G401.6 (cell line): Measurements from ENCODE around the gene DOCK11.
"Not testable (repeated sequence)": the region's sequence is repeated elsewhere in the genome, so short reads cannot be mapped to it uniquely, and the experiment has no call there.

ENCODE experiments used
- FAIRE-seq: peaks from 2 replicates; lab custom pipeline; 2012; peaks lifted over from hg19 to GRCh38; lab: Jason Lieb, UNC

The DOCK11 gene

DNA sequence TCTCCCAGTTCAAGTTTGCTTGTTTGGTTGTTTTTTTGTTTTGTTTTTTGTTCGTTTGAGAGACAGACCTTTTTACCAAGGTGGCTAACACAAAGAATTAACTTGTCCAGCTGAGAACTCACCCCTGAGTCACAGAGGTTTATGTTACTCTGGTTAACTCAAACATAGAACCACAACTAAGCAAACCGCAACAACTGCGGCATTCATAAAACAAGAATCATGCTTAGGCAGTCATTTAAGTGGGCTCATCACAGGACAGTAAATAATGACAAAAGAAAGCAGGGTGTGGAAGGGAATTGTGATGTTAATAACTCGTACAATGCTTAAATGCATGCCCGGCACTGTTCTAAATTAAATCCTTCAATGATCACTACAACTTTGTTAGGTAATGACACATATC is 207.1 kb downstream of the DOCK11 start:
- FAIRE-seq, result no peak

GRCh38 chrX:118706681-118707080 is 211.1 kb downstream of the DOCK11 start:
- no peak for FAIRE-seq

GRCh38 chrX:118714521-118714920 is 218.9 kb downstream of the DOCK11 start:
- FAIRE-seq, result no peak

- not testable (repeated sequence) for FAIRE-seq
These were observed 220.3 kb downstream of the DOCK11 start for GRCh38 chrX:118715917-118716316.

GRCh38 chrX:118716833-118717232 is 221.2 kb downstream of the DOCK11 start:
- not testable (repeated sequence) for FAIRE-seq

- FAIRE-seq, result no peak
These were observed 222.2 kb downstream of the DOCK11 start for GRCh38 chrX:118717678-118718391.

- FAIRE-seq, result no peak
These were observed 223.1 kb downstream of the DOCK11 start for GRCh38 chrX:118718737-118719136.

GRCh38 chrX:118720058-118720707 is 224.6 kb downstream of the DOCK11 start:
- no peak for FAIRE-seq

DNA sequence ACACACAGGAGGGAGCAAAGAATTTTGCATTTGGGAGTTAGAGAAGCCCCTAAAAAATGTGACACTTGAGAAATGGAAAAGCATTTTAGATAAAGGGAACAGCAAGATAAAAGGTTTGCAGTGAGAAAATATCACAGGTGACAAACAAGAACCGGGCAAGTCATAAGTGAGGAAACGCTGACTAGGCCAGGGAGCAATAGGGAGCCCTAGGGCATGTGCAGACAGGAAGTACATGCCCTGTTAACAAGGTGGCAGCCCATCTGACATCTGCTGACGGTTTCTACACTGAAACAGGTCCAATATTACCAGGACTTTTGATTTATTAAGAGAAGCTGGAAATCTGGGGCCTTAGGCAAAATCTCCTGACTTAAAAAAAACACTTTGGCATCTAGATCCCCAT is 227.8 kb downstream of the DOCK11 start:
- no peak for FAIRE-seq

DNA sequence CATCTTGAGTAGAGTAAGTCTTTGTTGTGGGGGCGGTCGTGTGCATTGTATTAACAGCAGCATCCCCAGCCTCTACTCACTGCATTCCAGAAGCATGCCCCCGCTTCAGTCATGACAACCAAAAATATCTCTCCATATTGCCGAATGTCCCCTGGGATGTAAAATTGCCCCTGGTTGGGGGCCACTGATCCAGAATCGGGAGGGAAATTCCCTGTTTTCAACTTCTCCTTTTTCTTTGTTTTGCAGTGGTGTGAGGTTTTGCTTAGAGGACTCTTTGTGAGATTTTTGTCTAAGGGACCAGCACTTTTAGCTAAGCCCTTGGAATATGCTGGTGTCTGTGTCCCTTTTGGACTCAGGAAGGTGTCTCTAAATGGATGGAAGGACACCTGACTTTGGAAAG is 228.8 kb downstream of the DOCK11 start:
- no peak for FAIRE-seq

- no peak for FAIRE-seq
These were observed 229.2 kb downstream of the DOCK11 start for GRCh38 chrX:118724775-118725174.

- no peak for FAIRE-seq
These were observed 230.8 kb downstream of the DOCK11 start for GRCh38 chrX:118726396-118726795.

GRCh38 chrX:118726887-118727685 is 231.5 kb downstream of the DOCK11 start, which contains the start of gene IL13RA1:
IL13RA1 (plus strand) TSS chrX:118727606; CDS start chrX:118727639, 33 bp downstream.
- FAIRE-seq, result no peak

GRCh38 chrX:118727686-118728339 is 232.2 kb downstream of the DOCK11 start:
- FAIRE-seq, result no peak

DNA sequence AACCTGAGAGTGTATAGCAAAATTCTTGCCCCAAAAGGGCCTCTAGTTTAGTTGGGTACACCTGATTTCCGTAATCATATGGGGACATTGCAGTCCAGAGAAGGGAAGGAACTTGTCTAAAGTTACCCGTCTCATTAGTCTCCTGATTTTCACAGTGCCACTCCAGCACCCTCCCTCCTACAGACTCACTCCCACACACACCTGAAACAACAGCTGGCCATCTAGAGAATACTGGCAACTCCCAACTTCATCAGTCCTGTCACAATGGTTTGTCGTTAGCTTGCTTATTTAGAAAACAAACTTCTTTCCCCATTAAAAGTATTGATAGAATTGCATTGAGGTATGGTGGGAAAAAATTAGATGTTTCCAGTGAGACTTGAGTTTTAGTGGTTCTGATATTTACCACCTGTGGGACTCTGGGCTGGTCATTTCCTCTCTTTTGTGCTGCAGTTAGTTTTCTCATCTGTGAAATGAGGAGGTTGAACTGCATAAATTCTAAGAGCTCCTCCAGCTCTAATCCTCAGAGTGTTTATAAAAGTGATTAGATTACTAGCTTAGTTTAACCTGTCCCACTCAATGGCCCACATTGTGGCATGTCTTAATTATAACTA is 233.5 kb downstream of the DOCK11 start:
- FAIRE-seq, result no peak

DNA sequence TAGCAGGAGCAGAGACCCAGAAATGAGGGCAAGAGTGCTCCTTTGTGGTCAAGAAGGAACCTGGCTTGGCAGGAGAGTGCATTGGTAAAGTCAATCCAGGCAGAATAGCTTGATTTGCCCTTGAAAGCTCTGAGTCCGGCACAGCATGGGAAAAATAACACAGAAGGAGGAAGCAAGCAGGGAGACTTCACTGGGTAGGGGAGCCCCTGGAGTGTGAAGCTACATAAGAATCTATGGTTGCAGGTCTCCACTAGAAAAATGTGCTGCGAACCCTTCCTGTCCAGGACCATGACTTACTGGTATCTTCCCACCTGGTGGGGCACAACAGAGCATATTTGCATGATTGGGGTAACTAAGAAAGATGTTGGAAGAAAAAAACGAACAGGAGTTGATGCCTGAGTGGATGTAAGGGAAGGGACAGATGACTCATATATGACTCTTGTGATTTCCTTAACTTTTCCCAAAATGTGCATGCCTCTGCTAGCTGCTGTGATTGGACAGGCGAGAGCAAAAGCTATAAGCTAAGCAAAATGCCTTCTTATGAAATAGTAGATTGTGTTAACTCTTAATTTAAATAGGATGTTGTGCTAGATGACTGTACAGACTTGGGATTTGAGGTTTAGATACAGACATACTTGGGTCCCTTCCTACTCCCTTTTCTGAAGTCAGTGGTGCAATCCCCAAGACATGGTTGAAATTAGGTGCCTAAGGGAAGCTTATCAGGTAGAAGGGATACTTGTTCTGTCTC is 235.1 kb downstream of the DOCK11 start:
- no peak for FAIRE-seq

- not testable (repeated sequence) for FAIRE-seq
These were observed 236.9 kb downstream of the DOCK11 start for GRCh38 chrX:118732551-118732950.

- FAIRE-seq, result no peak
These were observed 239.3 kb downstream of the DOCK11 start for GRCh38 chrX:118734909-118735308.
